ENCODE data around the gene PPP4R2.

DNA sequence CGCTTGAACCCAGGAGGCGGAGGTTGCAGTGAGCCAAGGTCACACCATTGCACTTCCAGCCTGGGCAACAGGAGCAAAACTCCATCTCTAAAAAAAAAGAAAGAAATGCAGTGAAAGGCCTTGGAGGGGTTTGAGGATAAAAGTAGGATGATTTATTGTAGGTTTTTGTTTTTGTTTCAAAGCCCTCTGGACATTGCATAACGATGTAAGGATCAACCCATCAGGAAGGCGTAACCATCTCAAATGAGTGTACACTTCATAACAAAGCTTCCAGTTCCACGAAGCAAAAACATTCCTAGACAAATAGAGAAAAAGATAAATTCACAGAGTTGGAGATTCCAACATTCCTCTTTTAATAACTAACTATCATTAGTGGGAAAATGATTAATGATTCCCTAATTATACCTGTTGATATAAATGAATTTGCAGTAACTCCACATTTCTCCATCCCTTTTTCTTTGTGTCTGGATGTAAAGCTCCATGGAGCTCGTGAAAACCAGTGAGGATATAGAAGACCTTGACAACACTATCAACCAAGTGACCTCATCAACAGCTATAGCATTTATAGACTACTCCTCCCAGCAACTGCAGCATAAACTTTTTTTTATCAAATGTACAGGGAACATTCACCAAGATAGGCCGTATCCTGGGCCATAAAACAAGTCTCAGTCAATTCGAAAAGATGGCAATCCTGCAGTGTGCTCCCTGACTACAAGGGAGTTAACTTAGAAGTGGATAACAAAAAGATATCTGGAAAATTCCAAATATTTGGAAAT is 48.7 kb upstream of the PPP4R2 start:
- TF ChIP-seq BRCA1 (IDR thresholded peaks at IDR 0.05; ENCODE audit: low read depth, low read length): no peak
- TF ChIP-seq SUZ12 (IDR thresholded peaks at IDR 0.05; ENCODE audit: unreplicated experiment): no peak
